ENCODE data around the gene HRH3.

Gene HRH3

DNA sequence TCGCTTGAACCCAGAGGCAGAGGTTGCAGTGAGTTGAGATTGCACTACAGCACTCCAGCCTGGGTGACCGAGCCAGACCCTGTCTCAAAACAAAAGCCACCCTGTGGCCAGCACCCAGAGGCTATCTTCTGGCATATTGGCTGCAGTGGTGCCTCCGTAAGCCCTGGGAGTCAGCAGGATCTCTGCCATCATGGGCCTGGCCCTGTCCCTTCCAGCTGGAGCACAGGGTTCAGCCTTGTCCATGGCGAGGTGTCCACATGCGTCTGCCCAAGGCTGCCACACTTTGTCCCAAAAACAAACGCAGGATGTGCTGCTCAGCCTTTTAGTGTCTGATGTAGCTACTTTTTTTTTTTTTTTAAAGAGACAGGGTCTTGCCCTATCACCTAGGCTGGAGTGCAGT, 52.6 kb downstream of the HRH3 start:
- H3K27me3 ChIP-seq (ENCODE audit: control insufficient read depth, low read length), result no peaks in the 10 kb centered on the region
- H3K9me3 ChIP-seq (ENCODE audit: control insufficient read depth, insufficient read depth, low read length), result no peaks in the 10 kb centered on the region
- H3F3A ChIP-seq (ENCODE audit: control insufficient read depth, insufficient read depth), result no peaks in the 10 kb centered on the region
- H3K79me2 ChIP-seq (ENCODE audit: control insufficient read depth, low read length), result no peaks in the 10 kb centered on the region
- no peak overlapping the region for H3K4me3 ChIP-seq (ENCODE audit: low read length)
- TF ChIP-seq CTCF (IDR thresholded peaks at IDR 0.05; ENCODE audit: low read depth, low read length, poor library complexity, severe bottlenecking), result no peak
- no peak for TF ChIP-seq EZH2phosphoT487 (IDR thresholded peaks at IDR 0.05; ENCODE audit: borderline replicate concordance, low read length)
- no peaks in the 10 kb centered on the region for H3K4me1 ChIP-seq (ENCODE audit: control insufficient read depth, low read length)
- no peak overlapping the region for H3K27ac ChIP-seq (ENCODE audit: low read depth, low read length)
- peaks cover 21% of the 10 kb centered on the region for H3K36me3 ChIP-seq (ENCODE audit: control insufficient read depth, low read length)
- no peak overlapping the region for H3K4me2 ChIP-seq (ENCODE audit: low read length)
- no peaks in the 10 kb centered on the region for H3K9me2 ChIP-seq (replicated peaks; ENCODE audit: control insufficient read depth, low read length)
- H4K20me1 ChIP-seq (ENCODE audit: control insufficient read depth, insufficient read depth, low read depth, low read length), result no peaks in the 10 kb centered on the region

DNA sequence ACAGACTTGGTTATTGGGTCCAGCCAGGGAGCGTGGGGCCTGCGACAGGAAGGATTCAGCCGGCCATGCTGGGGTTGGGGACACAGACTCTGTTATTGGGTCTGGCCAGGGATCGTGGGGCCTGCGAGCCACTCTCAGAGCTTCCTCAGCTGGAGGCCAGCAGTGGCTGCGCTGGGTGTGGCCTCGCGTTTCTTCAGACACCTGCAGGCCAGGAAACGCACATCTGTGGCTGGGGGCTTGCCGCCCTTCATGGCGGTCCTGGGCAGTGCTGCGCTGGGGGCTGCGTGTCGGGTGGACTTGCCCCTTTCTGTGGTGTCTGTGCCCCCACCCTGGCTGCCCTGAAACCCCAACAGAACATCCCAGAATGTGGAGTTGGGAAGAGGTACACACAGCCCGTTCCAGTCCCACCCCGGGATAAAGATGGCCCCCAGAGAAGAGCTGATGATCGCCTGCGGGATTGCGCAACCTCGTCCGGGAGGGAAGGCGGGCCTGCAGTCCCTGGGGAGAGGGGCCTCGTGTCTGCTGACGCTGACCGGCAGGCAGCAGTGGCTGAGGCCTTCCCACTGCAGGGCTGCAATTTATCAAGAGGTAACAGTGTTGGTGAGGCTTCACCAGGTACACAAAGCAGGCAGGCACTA, 54.2 kb downstream of the HRH3 start:
- Histone ChIP-seq H3K36me3 (ENCODE audit: control insufficient read depth, low read length) (peaks cover 25% of the 10 kb centered on the region), H4K20me1 (ENCODE audit: control insufficient read depth, insufficient read depth, low read depth, low read length) (no peaks in the 10 kb centered on the region)

More for the DNA sequence above, 54.2 kb downstream of the HRH3 start:
- H3K4me2 ChIP-seq (ENCODE audit: low read length), result no peak overlapping the region
- TF ChIP-seq CTCF (IDR thresholded peaks at IDR 0.05; ENCODE audit: low read depth, low read length, poor library complexity, severe bottlenecking), result no peak
- TF ChIP-seq EZH2phosphoT487 (IDR thresholded peaks at IDR 0.05; ENCODE audit: borderline replicate concordance, low read length), result no peak
- no peak overlapping the region for H3K27ac ChIP-seq (ENCODE audit: low read depth, low read length)
- no peaks in the 10 kb centered on the region for H3F3A ChIP-seq (ENCODE audit: control insufficient read depth, insufficient read depth)
- H3K9me2 ChIP-seq (replicated peaks; ENCODE audit: control insufficient read depth, low read length), result no peaks in the 10 kb centered on the region
- no peak overlapping the region for H3K4me3 ChIP-seq (ENCODE audit: low read length)
- H3K9me3 ChIP-seq (ENCODE audit: control insufficient read depth, insufficient read depth, low read length), result no peaks in the 10 kb centered on the region
- H3K4me1 ChIP-seq (ENCODE audit: control insufficient read depth, low read length), result no peaks in the 10 kb centered on the region
- H3K79me2 ChIP-seq (ENCODE audit: control insufficient read depth, low read length), result no peaks in the 10 kb centered on the region
- no peaks in the 10 kb centered on the region for H3K27me3 ChIP-seq (ENCODE audit: control insufficient read depth, low read length)
